ENCODE results near the gene BNC1.

DNA sequence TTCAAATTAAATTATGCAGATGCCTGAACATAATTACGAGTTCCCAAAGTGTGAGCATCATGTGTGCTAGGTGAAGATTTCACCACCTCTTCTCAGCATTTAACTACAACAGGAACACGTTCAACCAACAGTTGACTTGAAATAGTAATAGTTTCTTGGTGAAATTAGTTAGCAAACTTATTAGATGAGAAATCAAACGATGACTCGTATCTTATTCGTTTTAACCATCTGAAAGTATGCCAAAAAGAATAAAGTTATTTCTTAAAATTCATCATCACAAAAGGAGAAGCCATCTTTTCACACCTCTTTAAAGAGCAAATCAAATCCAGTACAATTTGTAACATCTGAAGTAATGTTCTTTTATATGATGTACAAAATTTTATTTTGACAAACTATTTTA lies 2.3 kb downstream of the BNC1 start:
- TF ChIP-seq, protein P1, sequence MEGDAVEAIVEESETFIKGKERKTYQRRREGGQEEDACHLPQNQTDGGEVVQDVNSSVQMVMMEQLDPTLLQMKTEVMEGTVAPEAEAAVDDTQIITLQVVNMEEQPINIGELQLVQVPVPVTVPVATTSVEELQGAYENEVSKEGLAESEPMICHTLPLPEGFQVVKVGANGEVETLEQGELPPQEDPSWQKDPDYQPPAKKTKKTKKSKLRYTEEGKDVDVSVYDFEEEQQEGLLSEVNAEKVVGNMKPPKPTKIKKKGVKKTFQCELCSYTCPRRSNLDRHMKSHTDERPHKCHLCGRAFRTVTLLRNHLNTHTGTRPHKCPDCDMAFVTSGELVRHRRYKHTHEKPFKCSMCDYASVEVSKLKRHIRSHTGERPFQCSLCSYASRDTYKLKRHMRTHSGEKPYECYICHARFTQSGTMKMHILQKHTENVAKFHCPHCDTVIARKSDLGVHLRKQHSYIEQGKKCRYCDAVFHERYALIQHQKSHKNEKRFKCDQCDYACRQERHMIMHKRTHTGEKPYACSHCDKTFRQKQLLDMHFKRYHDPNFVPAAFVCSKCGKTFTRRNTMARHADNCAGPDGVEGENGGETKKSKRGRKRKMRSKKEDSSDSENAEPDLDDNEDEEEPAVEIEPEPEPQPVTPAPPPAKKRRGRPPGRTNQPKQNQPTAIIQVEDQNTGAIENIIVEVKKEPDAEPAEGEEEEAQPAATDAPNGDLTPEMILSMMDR (IDR thresholded peaks at IDR 0.05) = no peak
- TF ChIP-seq POLR2A (IDR thresholded peaks at IDR 0.05; ENCODE audit: low read depth) (no peak), POLR2AphosphoS5 (IDR thresholded peaks at IDR 0.05) (no peak), EP300 (IDR thresholded peaks at IDR 0.05) (no peak)

All from esophagus muscularis mucosa (tissue), 4 donors.